ENCODE measurements around the gene TRMT61B. TPM values are rescaled to one million over a fixed set of nuclear protein-coding genes. Genes with fewer than 3 reads are reported as not detected.

Gene TRMT61B
- total RNA-seq, 2 donors from 2014 or later: 7.0 to 16.2 TPM

GRCh38 chr2:28901202-28901601 lies 31.1 kb upstream of the TRMT61B start:
- H3K36me3 ChIP-seq: peaks cover 23% of the 10 kb centered on the region
- H3K4me1 ChIP-seq: peaks cover 0 to 24% of the 10 kb centered on the region in 2 donors
- H3K27me3 ChIP-seq: no peaks in the 10 kb centered on the region
- no peak for DNase-seq (ENCODE audit: low spot score)
- no peak for TF ChIP-seq CTCF (IDR thresholded peaks at IDR 0.05)
- no peaks in the 10 kb centered on the region for H3K9me3 ChIP-seq
- H3K4me3 ChIP-seq: no peak overlapping the region
- no peak overlapping the region for H3K27ac ChIP-seq

- no peak for TF ChIP-seq CTCF (IDR thresholded peaks at IDR 0.05)
- DNase-seq (ENCODE audit: low spot score): no peak
- H3K4me3 ChIP-seq: no peak overlapping the region
- H3K9me3 ChIP-seq: no peaks in the 10 kb centered on the region
- H3K36me3 ChIP-seq: peaks cover 5% of the 10 kb centered on the region
- peaks cover 0 to 35% of the 10 kb centered on the region in 2 donors for H3K4me1 ChIP-seq
- no peak overlapping the region for H3K27ac ChIP-seq
- H3K27me3 ChIP-seq: no peaks in the 10 kb centered on the region
These were observed 27.9 kb upstream of the TRMT61B start for GRCh38 chr2:28898048-28898447.

- no peak for TF ChIP-seq CTCF (IDR thresholded peaks at IDR 0.05)
- Histone ChIP-seq H3K4me3 (no peak overlapping the region), H3K27ac (no peak overlapping the region), H3K27me3 (no peaks in the 10 kb centered on the region), H3K9me3 (no peaks in the 10 kb centered on the region), H3K36me3 (no peaks in the 10 kb centered on the region), H3K4me1 (peaks cover 0 to 35% of the 10 kb centered on the region in 2 donors)
- DNase-seq (ENCODE audit: low spot score): no peak
These were observed 26.8 kb upstream of the TRMT61B start for GRCh38 chr2:28896906-28897305.

- H3K36me3 ChIP-seq: no peaks in the 10 kb centered on the region
- no peak for TF ChIP-seq CTCF (IDR thresholded peaks at IDR 0.05)
- peak overlapping the region; percentile 66 to 77 for H3K27ac ChIP-seq
These were observed 25.2 kb upstream of the TRMT61B start for GRCh38 chr2:28895189-28895893.

GRCh38 chr2:28894470-28895188 lies 24.5 kb upstream of the TRMT61B start, which contains the start of gene WDR43:
Gene WDR43, plus strand, starts transcription at chr2:28894667. Its CDS starts 32 bp downstream, at chr2:28894699.
- no peaks in the 10 kb centered on the region for H3K27me3 ChIP-seq
- peak within 1 kb of the TSS; percentile 66 to 77 for H3K27ac ChIP-seq
- peak; percentile 95 for DNase-seq (ENCODE audit: low spot score)
- H3K36me3 ChIP-seq: no peaks in the 10 kb centered on the region
- H3K9me3 ChIP-seq: no peaks in the 10 kb centered on the region
- peaks cover 0 to 35% of the 10 kb centered on the region in 2 donors for H3K4me1 ChIP-seq
- peak within 1 kb of the TSS; percentile 97 to 99 for H3K4me3 ChIP-seq
- TF ChIP-seq CTCF (IDR thresholded peaks at IDR 0.05): no peak

More at GRCh38 chr2:28895189-28895893, 25.2 kb upstream of the TRMT61B start:
- Histone ChIP-seq H3K4me1 (peaks cover 0 to 35% of the 10 kb centered on the region in 2 donors), H3K4me3 (peak overlapping the region; percentile 97 to 99), H3K27me3 (no peaks in the 10 kb centered on the region), H3K9me3 (no peaks in the 10 kb centered on the region)
- DNase-seq (ENCODE audit: low spot score): no peak

Data from right atrium auricular region (tissue), 2 donors.